Measurements from ENCODE around the gene SEC61B. TPM values are rescaled to one million over a fixed set of nuclear protein-coding genes. Genes with fewer than 3 reads are reported as not detected.
"Not testable (repeated sequence)": the region's sequence is repeated elsewhere in the genome, so short reads cannot be mapped to it uniquely, and the experiment has no call there.

Gene SEC61B
- total and polyA plus RNA-seq, 3 experiments from 2014 or later: 195 to 433 (median 202) TPM

DNA sequence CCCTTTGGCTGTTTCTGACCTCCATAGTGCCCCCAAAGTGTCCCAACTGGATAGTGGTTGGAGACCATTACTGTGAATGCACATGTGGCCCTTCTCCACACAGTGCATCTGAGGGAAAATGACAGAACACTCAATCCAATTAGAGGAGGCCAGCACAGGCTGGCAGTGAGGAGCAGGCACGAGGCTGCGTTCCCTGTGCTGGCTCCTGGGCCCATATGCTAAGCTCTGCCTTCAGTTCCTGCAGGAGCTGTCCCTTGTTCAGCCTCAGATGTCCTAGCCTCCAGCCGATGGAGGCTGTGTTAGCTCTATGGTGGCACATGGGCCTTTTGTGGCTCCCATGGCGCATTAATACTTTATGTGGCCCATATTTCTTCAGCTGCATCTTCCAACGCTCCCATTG, 36.1 kb upstream of the SEC61B start:
- peaks cover 9 to 28% (median 16%) of the 10 kb centered on the region in 3 donors for H3K4me1 Mint-ChIP-seq
- no peaks in the 10 kb centered on the region for H3K27me3 ChIP-seq (ENCODE audit: insufficient read depth, low read length, poor library complexity, severe bottlenecking)
- no peak for DNase-seq
- no peaks in the 10 kb centered on the region for H3K9me3 Mint-ChIP-seq
- no peak overlapping the region for H3K4me3 ChIP-seq (ENCODE audit: low read length)
- H3K27ac ChIP-seq (ENCODE audit: low read depth, low read length): no peak overlapping the region
- H3K27me3 Mint-ChIP-seq: peaks cover 7 to 10% of the 10 kb centered on the region in 2 donors
- no peaks in the 10 kb centered on the region for H3K36me3 ChIP-seq (ENCODE audit: insufficient read depth, low read length)
- no peak overlapping the region for H3K4me3 Mint-ChIP-seq
- ChIA-PET CTCF (interaction anchor here (1.6 to 2.9 kb wide), 6 partner anchors 11 to 828 kb away, joined by 4 to 13 read pairs (median 8); partner anchors contain the start of genes ALG2 and SEC61B), POLR2A (no interaction called here)
- H3K27ac Mint-ChIP-seq: no peak overlapping the region
- no peaks in the 10 kb centered on the region for H3K36me3 Mint-ChIP-seq
- H3K9me3 ChIP-seq (ENCODE audit: low read length): no peaks in the 10 kb centered on the region
- peaks cover 6% of the 10 kb centered on the region for H3K4me1 ChIP-seq (ENCODE audit: insufficient read depth, low read length)

DNA sequence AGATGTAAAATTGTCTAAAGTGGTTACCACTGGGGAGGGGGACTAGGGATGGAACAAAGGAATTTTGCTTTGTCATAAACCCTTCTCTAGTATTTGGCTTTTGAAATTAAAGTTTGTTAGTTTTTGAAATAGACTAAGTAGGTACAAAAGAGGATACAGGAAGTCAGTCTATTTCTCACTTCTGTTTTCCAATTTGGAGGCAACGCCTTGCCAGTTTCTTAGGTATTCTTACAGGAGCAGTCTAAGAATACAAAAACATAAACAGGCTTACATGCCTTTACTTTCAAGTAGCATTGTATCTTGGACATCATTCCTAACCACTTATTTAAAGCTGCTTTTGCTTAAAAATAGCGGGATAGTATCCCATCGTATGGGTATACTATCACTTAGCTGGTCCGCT, 34.8 kb upstream of the SEC61B start:
- Mint-ChIP-seq H3K4me3 (no peak overlapping the region), H3K27ac (no peak overlapping the region), H3K9me3 (no peaks in the 10 kb centered on the region), H3K36me3 (no peaks in the 10 kb centered on the region), H3K4me1 (peaks cover 3 to 17% (median 6%) of the 10 kb centered on the region in 3 donors), H3K27me3 (peaks cover 10% of the 10 kb centered on the region in 2 donors)
- Histone ChIP-seq H3K9me3 (ENCODE audit: low read length) (no peaks in the 10 kb centered on the region), H3K36me3 (ENCODE audit: insufficient read depth, low read length) (no peaks in the 10 kb centered on the region), H3K27ac (ENCODE audit: low read depth, low read length) (no peak overlapping the region), H3K27me3 (ENCODE audit: insufficient read depth, low read length, poor library complexity, severe bottlenecking) (no peaks in the 10 kb centered on the region), H3K4me3 (ENCODE audit: low read length) (no peak overlapping the region), H3K4me1 (ENCODE audit: insufficient read depth, low read length) (peaks cover 6% of the 10 kb centered on the region)
- ChIA-PET POLR2A (no interaction called here), CTCF (interaction anchor here (0.9 to 1.5 kb wide), 2 partner anchors 10 to 24 kb away, joined by 3 to 4 read pairs; no protein-coding TSS in a partner anchor)
- DNase-seq: no peak

DNA sequence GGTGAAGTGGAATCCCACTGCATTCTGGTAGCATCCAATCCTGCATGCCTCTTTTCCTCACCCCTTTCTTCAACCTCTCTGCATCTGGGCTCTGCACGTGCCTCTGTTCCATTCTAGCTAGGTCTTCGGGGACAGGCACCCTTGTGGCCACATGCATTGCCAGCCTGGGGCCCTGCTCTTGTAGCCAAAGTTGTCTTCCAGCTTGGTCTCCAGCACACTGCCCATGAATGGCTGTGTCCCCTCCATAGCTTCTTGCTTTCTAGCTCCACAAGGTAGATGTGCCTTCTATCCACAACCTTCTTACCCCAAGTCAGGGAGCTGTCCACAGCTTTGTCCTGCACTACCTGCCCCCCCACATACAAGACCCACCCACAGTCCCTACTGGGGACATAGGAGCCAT, 32.9 kb upstream of the SEC61B start:
- Mint-ChIP-seq H3K4me3 (no peak overlapping the region), H3K4me1 (peaks cover 4 to 7% (median 6%) of the 10 kb centered on the region in 3 donors), H3K27me3 (peaks cover 10% of the 10 kb centered on the region in 2 donors), H3K27ac (peak overlapping the region in 1 of 8 donors; percentile 88), H3K36me3 (no peaks in the 10 kb centered on the region), H3K9me3 (no peaks in the 10 kb centered on the region)
- Histone ChIP-seq H3K27me3 (ENCODE audit: insufficient read depth, low read length, poor library complexity, severe bottlenecking) (no peaks in the 10 kb centered on the region), H3K4me3 (ENCODE audit: low read length) (no peak overlapping the region), H3K4me1 (ENCODE audit: insufficient read depth, low read length) (peaks cover 6% of the 10 kb centered on the region), H3K9me3 (ENCODE audit: low read length) (no peaks in the 10 kb centered on the region), H3K36me3 (ENCODE audit: insufficient read depth, low read length) (no peaks in the 10 kb centered on the region), H3K27ac (ENCODE audit: low read depth, low read length) (no peak overlapping the region)
- DNase-seq: no peak
- CTCF ChIA-PET: no interaction called here
- POLR2A ChIA-PET: no interaction called here

DNA sequence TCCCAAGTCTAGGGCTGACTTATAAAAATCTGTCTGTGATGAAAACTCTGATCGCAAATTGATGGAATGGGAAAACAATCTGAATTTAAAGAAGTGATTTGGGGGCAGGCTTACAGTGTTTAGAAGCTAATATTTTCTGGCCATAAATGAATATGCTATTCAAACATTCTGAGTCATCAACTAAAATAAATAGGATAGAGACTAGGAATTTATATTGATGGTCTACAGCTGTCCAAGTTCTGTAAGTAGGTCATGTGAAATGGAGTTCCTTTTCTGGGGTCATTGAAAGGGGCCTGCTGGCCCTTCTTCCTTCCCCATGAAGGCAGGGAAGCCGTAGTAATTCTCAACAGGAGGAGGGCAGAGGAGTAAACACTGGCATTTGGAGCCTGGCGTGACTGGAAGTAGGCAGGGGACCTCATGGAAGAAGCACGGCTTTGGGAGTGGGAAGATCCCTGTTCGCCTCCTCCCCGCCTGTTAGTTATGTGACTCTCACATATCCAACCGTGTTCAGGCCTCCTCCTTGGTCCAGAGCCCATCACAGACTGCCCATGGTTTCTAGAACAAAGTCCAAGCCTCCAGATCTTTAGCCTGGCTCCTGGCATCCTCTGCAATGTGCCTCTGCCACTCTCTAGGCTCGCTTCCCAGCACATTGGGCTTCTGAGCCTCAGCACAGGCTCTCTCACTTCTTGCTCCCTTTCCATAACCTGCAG, 32.0 kb upstream of the SEC61B start:
- no peaks in the 10 kb centered on the region for H3K27me3 ChIP-seq (ENCODE audit: insufficient read depth, low read length, poor library complexity, severe bottlenecking)
- no peaks in the 10 kb centered on the region for H3K4me1 ChIP-seq (ENCODE audit: insufficient read depth, low read length)
- no peak overlapping the region for H3K27ac ChIP-seq (ENCODE audit: low read depth, low read length)
- H3K4me3 ChIP-seq (ENCODE audit: low read length): no peak overlapping the region
- Mint-ChIP-seq H3K4me1 (peaks cover 0 to 2% (median 0%) of the 10 kb centered on the region in 3 donors), H3K9me3 (peaks cover 0 to 4% (median 0%) of the 10 kb centered on the region in 5 donors), H3K36me3 (peaks cover 0 to 4% (median 0%) of the 10 kb centered on the region in 3 donors), H3K27me3 (peaks cover 10 to 12% of the 10 kb centered on the region in 2 donors), H3K4me3 (no peak overlapping the region), H3K27ac (no peak overlapping the region)
- DNase-seq: no peak
- no peaks in the 10 kb centered on the region for H3K9me3 ChIP-seq (ENCODE audit: low read length)
- POLR2A ChIA-PET: no interaction called here
- CTCF ChIA-PET: no interaction called here
- H3K36me3 ChIP-seq (ENCODE audit: insufficient read depth, low read length): no peaks in the 10 kb centered on the region

DNA sequence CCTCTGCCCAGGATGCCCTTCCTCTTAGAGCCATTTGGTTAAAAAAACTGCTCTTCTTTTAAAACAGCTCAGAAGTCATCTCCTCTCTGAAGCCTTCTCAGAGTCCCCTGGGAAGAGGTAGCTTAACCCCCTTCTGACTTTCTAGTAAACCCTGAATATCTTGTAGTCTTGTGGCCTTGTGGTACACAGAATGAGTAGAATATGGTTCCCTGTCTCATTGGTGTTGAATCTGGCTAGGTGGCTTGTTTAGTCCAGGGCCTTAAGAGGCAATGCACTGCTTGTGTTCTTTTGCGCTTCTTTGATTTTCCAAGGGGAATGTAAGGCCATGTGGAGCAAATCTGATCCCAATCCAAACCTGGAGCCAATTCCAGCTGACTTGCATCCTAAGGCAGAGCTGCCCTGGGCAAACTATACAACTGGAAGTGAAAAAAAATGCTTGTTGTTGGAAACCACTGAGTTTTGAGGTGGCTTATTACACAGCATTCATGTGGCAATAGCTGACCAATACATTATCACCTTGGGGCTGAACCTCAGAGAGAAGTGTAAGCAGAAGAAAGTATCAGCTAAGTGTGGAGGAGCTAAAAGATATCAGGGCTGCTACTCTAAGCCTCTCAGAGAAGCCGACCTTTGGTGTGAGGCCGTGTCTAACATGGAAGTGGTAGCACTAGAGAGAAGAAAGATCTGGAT, 31.3 kb upstream of the SEC61B start:
- Histone ChIP-seq H3K27me3 (ENCODE audit: insufficient read depth, low read length, poor library complexity, severe bottlenecking) (no peaks in the 10 kb centered on the region), H3K9me3 (ENCODE audit: low read length) (no peaks in the 10 kb centered on the region), H3K4me3 (ENCODE audit: low read length) (no peak overlapping the region), H3K36me3 (ENCODE audit: insufficient read depth, low read length) (no peaks in the 10 kb centered on the region), H3K27ac (ENCODE audit: low read depth, low read length) (no peak overlapping the region), H3K4me1 (ENCODE audit: insufficient read depth, low read length) (no peaks in the 10 kb centered on the region)
- peaks cover 0 to 4% (median 0%) of the 10 kb centered on the region in 3 donors for H3K36me3 Mint-ChIP-seq
- no peak for DNase-seq
- POLR2A ChIA-PET: no interaction called here
- peaks cover 10 to 11% of the 10 kb centered on the region in 2 donors for H3K27me3 Mint-ChIP-seq
- H3K4me3 Mint-ChIP-seq: no peak overlapping the region
- CTCF ChIA-PET: no interaction called here
- H3K9me3 Mint-ChIP-seq: peaks cover 0 to 4% (median 0%) of the 10 kb centered on the region in 5 donors
- peaks cover 0 to 2% (median 0%) of the 10 kb centered on the region in 3 donors for H3K4me1 Mint-ChIP-seq
- no peak overlapping the region for H3K27ac Mint-ChIP-seq

DNA sequence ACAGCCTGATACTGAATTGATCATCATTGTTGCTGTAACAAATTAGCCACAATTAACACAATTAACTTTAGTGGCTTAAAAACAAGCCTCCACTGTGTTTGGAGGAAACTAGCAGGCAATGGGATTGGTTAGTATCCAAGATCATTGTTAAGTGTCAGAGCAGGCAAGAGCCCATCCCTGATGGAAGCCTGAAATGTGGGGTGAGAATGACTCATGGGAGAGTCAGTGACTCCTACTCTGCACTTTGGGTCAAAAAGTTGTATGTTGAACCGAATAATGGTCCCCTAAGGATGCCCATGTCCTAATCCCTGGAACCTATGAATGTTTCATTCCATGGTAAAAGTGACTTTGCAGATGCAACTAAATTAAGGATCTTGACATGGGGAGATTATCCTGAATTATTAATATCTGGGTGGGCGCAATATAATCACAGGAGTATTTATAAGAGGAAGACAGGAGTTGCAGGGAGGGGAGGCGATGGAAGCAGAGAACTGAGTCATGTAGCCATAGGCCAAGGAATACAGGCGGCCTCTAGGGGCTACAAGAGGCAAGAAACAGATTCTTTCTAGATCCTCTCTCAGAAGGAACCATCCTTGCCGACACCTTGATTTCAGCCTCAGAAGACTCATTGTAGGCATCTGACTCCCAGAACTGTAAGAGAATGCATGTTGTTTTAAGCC, 29.2 kb upstream of the SEC61B start:
- CTCF ChIA-PET: no interaction called here
- Histone ChIP-seq H3K27ac (ENCODE audit: low read depth, low read length) (no peak overlapping the region), H3K36me3 (ENCODE audit: insufficient read depth, low read length) (no peaks in the 10 kb centered on the region), H3K4me3 (ENCODE audit: low read length) (no peak overlapping the region), H3K9me3 (ENCODE audit: low read length) (no peaks in the 10 kb centered on the region), H3K4me1 (ENCODE audit: insufficient read depth, low read length) (no peaks in the 10 kb centered on the region), H3K27me3 (ENCODE audit: insufficient read depth, low read length, poor library complexity, severe bottlenecking) (no peaks in the 10 kb centered on the region)
- Mint-ChIP-seq H3K36me3 (peaks cover 0 to 4% (median 0%) of the 10 kb centered on the region in 3 donors), H3K9me3 (peaks cover 0 to 4% (median 0%) of the 10 kb centered on the region in 5 donors), H3K27ac (no peak overlapping the region), H3K27me3 (peaks cover 10% of the 10 kb centered on the region in 2 donors), H3K4me1 (peaks cover 0 to 8% (median 2%) of the 10 kb centered on the region in 3 donors), H3K4me3 (no peak overlapping the region)
- POLR2A ChIA-PET: no interaction called here
- no peak for DNase-seq

DNA sequence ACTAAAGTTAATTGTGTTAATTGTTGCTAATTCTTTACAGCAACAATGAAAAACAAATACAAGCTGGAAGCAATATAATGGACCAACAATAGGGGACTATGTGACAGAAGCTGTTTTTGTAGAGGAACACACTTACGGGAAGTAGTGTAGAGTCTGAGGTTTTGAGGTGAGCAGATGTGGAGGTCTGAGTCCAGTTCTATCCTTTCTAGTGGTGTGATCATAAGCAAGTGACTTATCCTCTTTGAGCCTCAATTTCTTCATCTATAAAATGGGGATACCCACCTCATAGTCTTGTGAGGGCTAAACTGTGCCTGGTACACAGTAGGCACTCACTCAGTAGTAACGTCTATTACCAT, 28.6 kb upstream of the SEC61B start:
- no peak overlapping the region for H3K27ac ChIP-seq (ENCODE audit: low read depth, low read length)
- Mint-ChIP-seq H3K9me3 (peaks cover 0 to 4% (median 0%) of the 10 kb centered on the region in 5 donors), H3K27me3 (peaks cover 7 to 10% of the 10 kb centered on the region in 2 donors), H3K27ac (no peak overlapping the region), H3K4me3 (no peak overlapping the region), H3K4me1 (peaks cover 0 to 8% (median 2%) of the 10 kb centered on the region in 3 donors), H3K36me3 (peaks cover 0 to 4% (median 0%) of the 10 kb centered on the region in 3 donors)
- POLR2A ChIA-PET: no interaction called here
- no peaks in the 10 kb centered on the region for H3K4me1 ChIP-seq (ENCODE audit: insufficient read depth, low read length)
- DNase-seq: no peak
- no peaks in the 10 kb centered on the region for H3K9me3 ChIP-seq (ENCODE audit: low read length)
- CTCF ChIA-PET: no interaction called here
- H3K36me3 ChIP-seq (ENCODE audit: insufficient read depth, low read length): no peaks in the 10 kb centered on the region
- no peaks in the 10 kb centered on the region for H3K27me3 ChIP-seq (ENCODE audit: insufficient read depth, low read length, poor library complexity, severe bottlenecking)
- H3K4me3 ChIP-seq (ENCODE audit: low read length): no peak overlapping the region

DNA sequence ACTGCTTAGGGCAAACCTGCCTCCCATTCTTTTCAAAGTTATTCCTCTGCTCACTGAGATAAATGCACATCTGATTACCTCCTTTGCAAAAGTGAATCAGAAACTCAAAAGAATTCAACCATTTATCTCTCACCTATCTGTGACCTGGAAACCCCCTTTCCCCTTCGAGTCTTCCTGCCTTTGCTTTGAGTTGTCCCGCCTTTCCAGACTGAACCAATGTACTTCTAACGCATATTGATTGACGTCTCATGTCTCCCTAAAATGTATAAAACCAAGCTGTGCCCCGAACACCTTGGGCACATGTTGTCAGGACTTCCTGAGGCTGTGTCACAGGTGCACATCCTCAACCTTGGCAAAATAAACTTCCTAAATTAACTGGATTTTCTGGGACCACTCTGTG, 25.6 kb upstream of the SEC61B start:
- H3K27me3 Mint-ChIP-seq; POLR2A ChIA-PET; H3K27me3 ChIP-seq (ENCODE audit: insufficient read depth, low read length, poor library complexity, severe bottlenecking); H3K9me3 Mint-ChIP-seq; H3K4me3 ChIP-seq (ENCODE audit: low read length); H3K36me3 ChIP-seq (ENCODE audit: insufficient read depth, low read length); H3K27ac ChIP-seq (ENCODE audit: low read depth, low read length); H3K36me3 Mint-ChIP-seq; H3K4me1 Mint-ChIP-seq; H3K9me3 ChIP-seq (ENCODE audit: low read length); H3K4me3 Mint-ChIP-seq; H3K27ac Mint-ChIP-seq; DNase-seq; H3K4me1 ChIP-seq (ENCODE audit: insufficient read depth, low read length): not testable (repeated sequence)
- CTCF ChIA-PET: interaction anchor here (2.3 kb wide), 1 partner anchor 12 kb away, joined by 9 read pairs; no protein-coding TSS in a partner anchor
